PC-3 (cell line): Measurements from ENCODE around the gene SULF2. TPM values are rescaled to one million over a fixed set of nuclear protein-coding genes. Genes with fewer than 3 reads are reported as not detected.

Source experiments
- ATAC-seq: fragments of 200-7000 bp; cut with Tn5 transposase; 2 replicates; pipeline ENCODE4 v1.9.1; 2020; ENCODE audit warnings: mild to moderate bottlenecking, moderate library complexity
- BruUV-seq: library from RNA; stranded (reverse); fragments of 400-500 nt; replicated peaks from 2 replicates; lab custom pipeline; 2021; lab: Mats Ljungman, UMichigan
- CTCF ChIA-PET: fragments of 300-600 bp; sonication (Branson Sonifier 250); formaldehyde crosslinking; loops from one replicate; lab custom pipeline; 2022; ENCODE audit warnings: antibody characterized with exemption; lab: Charles Lee
- POLR2A ChIA-PET: fragments of 300-600 bp; sonication (Branson Sonifier 250); formaldehyde crosslinking; loops from one replicate; lab custom pipeline; 2022; ENCODE audit warnings: antibody characterized with exemption; ENCODE audit not compliant: unreplicated experiment; lab: Charles Lee
- DNase-seq: peaks from one replicate; pipeline ENCODE4 v3.0.0-alpha.2; 2015
- H2AFZ ChIP-seq: fragments of 300-600 bp; sonication (generic); 2 replicates; pipeline ENCODE4 v1.6.0; 2016; ENCODE audit warnings: antibody characterized with exemption, low read length
- H3F3A ChIP-seq: fragments of 300-600 bp; sonication (generic); one replicate; pipeline ENCODE4 v1.6.0; 2017; ENCODE audit warnings: antibody characterized with exemption, low read length, control low read depth, mild to moderate bottlenecking; ENCODE audit not compliant: unreplicated experiment
- H3K27ac ChIP-seq: fragments of 300-600 bp; sonication (generic); 2 replicates; pipeline ENCODE4 v1.5.1; 2016; ENCODE audit warnings: mild to moderate bottlenecking, low read length
- H3K27me3 ChIP-seq: fragments of 300-600 bp; sonication (generic); 2 replicates; pipeline ENCODE4 v1.6.1; 2016; ENCODE audit warnings: low read length, mixed read lengths
- H3K36me3 ChIP-seq: fragments of 300-600 bp; sonication (generic); 2 replicates; pipeline ENCODE4 v1.6.1; 2016; ENCODE audit warnings: low read depth, mixed run types, low read length, mixed read lengths
- H3K4me1 ChIP-seq: fragments of 300-600 bp; sonication (generic); 2 replicates; pipeline ENCODE4 v1.5.1; 2016; ENCODE audit warnings: low read length; ENCODE audit not compliant: insufficient read depth
- H3K4me2 ChIP-seq: fragments of 300-600 bp; sonication (generic); 2 replicates; pipeline ENCODE4 v1.6.0; 2016; ENCODE audit warnings: low read length
- H3K4me3 ChIP-seq: fragments of 300-600 bp; sonication (generic); 2 replicates; pipeline ENCODE4 v1.5.1; 2016; ENCODE audit warnings: mild to moderate bottlenecking, low read length, mixed read lengths
- H3K79me2 ChIP-seq: fragments of 300-600 bp; sonication (generic); 2 replicates; pipeline ENCODE4 v1.6.1; 2017; ENCODE audit warnings: low read length, mixed read lengths
- H3K9ac ChIP-seq: fragments of 300-600 bp; sonication (generic); 2 replicates; pipeline ENCODE4 v1.6.0; 2016; ENCODE audit warnings: mild to moderate bottlenecking, low read length
- H3K9me2 ChIP-seq: fragments of 300-600 bp; sonication (generic); replicated peaks from 2 replicates; pipeline ENCODE4 v1.6.1; 2016; ENCODE audit warnings: mixed run types, low read length, mixed read lengths
- H3K9me3 ChIP-seq: fragments of 300-600 bp; sonication (generic); 2 replicates; pipeline ENCODE4 v1.6.1; 2016; ENCODE audit warnings: low read length, mixed read lengths
- H4K20me1 ChIP-seq: fragments of 300-600 bp; sonication (generic); 2 replicates; pipeline ENCODE4 v1.6.1; 2016; ENCODE audit warnings: low read length, mixed read lengths
- EZH2 ChIP-seq: fragments of 300-600 bp; sonication (generic); IDR thresholded peaks from one replicate; pipeline ENCODE4 v1.6.1; 2017; ENCODE audit warnings: antibody characterized with exemption, mild to moderate bottlenecking, low read length; ENCODE audit not compliant: unreplicated experiment
- EZH2phosphoT487 ChIP-seq: fragments of 300-600 bp; sonication (generic); IDR thresholded peaks from 2 replicates; pipeline ENCODE4 v1.6.1; 2018; ENCODE audit warnings: mild to moderate bottlenecking, antibody characterized with exemption, low read length, borderline replicate concordance
- intact Hi-C: fragments of 100-400 bp; cut with micrococcal nuclease; formaldehyde crosslinking; loops from 2 replicates; pipeline ENCODE4 v1.9.0; 2023
- total RNA-seq: library from RNA; depleted of rRNA; stranded (reverse); fragments of >200 nt; gene quantifications from 2 replicates; pipeline ENCODE4 v1.2.3, GENCODE V29; 2014
- TF ChIP-seq, protein P1 (sequence below): fragments of 300-600 bp; sonication (generic); conservative IDR thresholded peaks from 2 replicates; pipeline ENCODE4 v1.5.1; 2017; ENCODE audit warnings: antibody characterized with exemption, low read depth, mild to moderate bottlenecking, low read length

SULF2 gene
- total RNA-seq, 1 experiment from 2014 or later: 340 TPM

DNA sequence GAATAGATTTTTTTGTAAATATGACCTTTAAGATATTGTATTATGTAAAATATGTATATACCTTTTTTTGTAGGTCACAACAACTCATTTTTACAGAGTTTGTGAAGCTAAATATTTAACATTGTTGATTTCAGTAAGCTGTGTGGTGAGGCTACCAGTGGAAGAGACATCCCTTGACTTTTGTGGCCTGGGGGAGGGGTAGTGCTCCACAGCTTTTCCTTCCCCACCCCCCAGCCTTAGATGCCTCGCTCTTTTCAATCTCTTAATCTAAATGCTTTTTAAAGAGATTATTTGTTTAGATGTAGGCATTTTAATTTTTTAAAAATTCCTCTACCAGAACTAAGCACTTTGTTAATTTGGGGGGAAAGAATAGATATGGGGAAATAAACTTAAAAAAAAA lies 130.9 kb downstream of the SULF2 start:
- H3K4me1 ChIP-seq: no peaks in the 10 kb centered on the region
- no peak overlapping the region for H2AFZ ChIP-seq
- CTCF ChIA-PET: no interaction called here
- ATAC-seq (no peak), DNase-seq (no peak)
- no peak overlapping the region for H3K4me3 ChIP-seq
- intact Hi-C loops: no loop called here
- H3K9ac ChIP-seq: no peak overlapping the region
- BruUV-seq: TSS peak; percentile 13
- TF ChIP-seq EZH2phosphoT487 (no peak), EZH2 (no peak)
- TF ChIP-seq, protein P1, sequence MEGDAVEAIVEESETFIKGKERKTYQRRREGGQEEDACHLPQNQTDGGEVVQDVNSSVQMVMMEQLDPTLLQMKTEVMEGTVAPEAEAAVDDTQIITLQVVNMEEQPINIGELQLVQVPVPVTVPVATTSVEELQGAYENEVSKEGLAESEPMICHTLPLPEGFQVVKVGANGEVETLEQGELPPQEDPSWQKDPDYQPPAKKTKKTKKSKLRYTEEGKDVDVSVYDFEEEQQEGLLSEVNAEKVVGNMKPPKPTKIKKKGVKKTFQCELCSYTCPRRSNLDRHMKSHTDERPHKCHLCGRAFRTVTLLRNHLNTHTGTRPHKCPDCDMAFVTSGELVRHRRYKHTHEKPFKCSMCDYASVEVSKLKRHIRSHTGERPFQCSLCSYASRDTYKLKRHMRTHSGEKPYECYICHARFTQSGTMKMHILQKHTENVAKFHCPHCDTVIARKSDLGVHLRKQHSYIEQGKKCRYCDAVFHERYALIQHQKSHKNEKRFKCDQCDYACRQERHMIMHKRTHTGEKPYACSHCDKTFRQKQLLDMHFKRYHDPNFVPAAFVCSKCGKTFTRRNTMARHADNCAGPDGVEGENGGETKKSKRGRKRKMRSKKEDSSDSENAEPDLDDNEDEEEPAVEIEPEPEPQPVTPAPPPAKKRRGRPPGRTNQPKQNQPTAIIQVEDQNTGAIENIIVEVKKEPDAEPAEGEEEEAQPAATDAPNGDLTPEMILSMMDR: no peak
- H3K36me3 ChIP-seq: peaks cover 76% of the 10 kb centered on the region
- no peaks in the 10 kb centered on the region for H3K27me3 ChIP-seq
- H3K27ac ChIP-seq: no peak overlapping the region
- no peaks in the 10 kb centered on the region for H3K9me2 ChIP-seq
- H3F3A ChIP-seq: no peaks in the 10 kb centered on the region
- no peak overlapping the region for H3K4me2 ChIP-seq
- no peaks in the 10 kb centered on the region for H3K79me2 ChIP-seq
- no peaks in the 10 kb centered on the region for H4K20me1 ChIP-seq
- H3K9me3 ChIP-seq: no peaks in the 10 kb centered on the region
- POLR2A ChIA-PET: interaction anchor here (0.7 kb wide), 1 partner anchor 224 kb away, joined by 3 read pairs; no protein-coding TSS in a partner anchor

DNA sequence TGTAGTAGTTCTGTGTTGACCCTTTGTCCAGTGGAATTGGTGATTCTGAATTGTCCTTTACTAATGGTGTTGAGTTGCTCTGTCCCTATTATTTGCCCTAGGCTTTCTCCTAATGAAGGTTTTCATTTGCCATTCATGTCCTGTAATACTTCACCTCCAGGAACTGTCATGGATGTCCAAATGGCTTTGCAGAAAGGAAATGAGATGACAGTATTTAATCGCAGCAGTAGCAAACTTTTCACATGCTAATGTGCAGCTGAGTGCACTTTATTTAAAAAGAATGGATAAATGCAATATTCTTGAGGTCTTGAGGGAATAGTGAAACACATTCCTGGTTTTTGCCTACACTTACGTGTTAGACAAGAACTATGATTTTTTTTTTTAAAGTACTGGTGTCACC lies 131.4 kb downstream of the SULF2 start:
- peaks cover 76% of the 10 kb centered on the region for H3K36me3 ChIP-seq
- CTCF ChIA-PET: no interaction called here
- no peak for ATAC-seq

DNA sequence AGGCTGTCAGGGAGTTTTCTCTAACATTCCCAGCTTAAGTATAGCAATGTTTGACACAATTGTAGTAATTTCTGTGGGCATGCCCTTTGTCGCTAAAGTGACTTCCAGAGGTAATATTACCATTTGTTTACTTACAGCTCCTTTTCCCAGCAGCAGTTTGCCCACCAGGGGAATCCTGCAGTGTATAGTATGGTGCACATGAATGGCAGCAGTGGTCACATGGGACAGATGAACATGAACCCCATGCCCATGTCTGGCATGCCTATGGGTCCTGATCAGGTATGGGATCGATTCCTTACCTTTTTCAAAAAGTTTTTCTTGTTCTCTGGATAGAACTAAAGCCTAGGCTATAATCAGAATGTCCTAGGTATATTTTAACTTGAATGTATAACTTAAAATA lies 132.5 kb downstream of the SULF2 start:
- Histone ChIP-seq H3K4me1 (no peaks in the 10 kb centered on the region), H3K9ac (no peak overlapping the region), H3K4me2 (no peak overlapping the region), H3K36me3 (peaks cover 69% of the 10 kb centered on the region), H3K27me3 (no peaks in the 10 kb centered on the region), H3K27ac (no peak overlapping the region), H3F3A (no peaks in the 10 kb centered on the region), H2AFZ (no peak overlapping the region), H3K9me3 (no peaks in the 10 kb centered on the region), H4K20me1 (no peaks in the 10 kb centered on the region), H3K9me2 (no peaks in the 10 kb centered on the region), H3K4me3 (no peak overlapping the region), H3K79me2 (no peaks in the 10 kb centered on the region)
- DNase-seq (no peak), ATAC-seq (peak; percentile 12; the same call in 1 of the 2 replicates)
- CTCF ChIA-PET: no interaction called here
- TF ChIP-seq EZH2 (no peak), EZH2phosphoT487 (no peak)
- TF ChIP-seq, protein P1: no peak
- POLR2A ChIA-PET: no interaction called here
- intact Hi-C loops: no loop called here
- BruUV-seq: no TSS peak

More for the DNA sequence above, 131.4 kb downstream of the SULF2 start:
- no peaks in the 10 kb centered on the region for H3K9me2 ChIP-seq
- no peaks in the 10 kb centered on the region for H4K20me1 ChIP-seq
- no peaks in the 10 kb centered on the region for H3K79me2 ChIP-seq
- no peaks in the 10 kb centered on the region for H3K27me3 ChIP-seq
- intact Hi-C loops: no loop called here
- no peaks in the 10 kb centered on the region for H3K4me1 ChIP-seq
- H3K4me3 ChIP-seq: no peak overlapping the region
- POLR2A ChIA-PET: interaction anchor here (0.7 kb wide), 1 partner anchor 17 kb away, joined by 26 read pairs; no protein-coding TSS in a partner anchor
- no TSS peak for BruUV-seq
- no peaks in the 10 kb centered on the region for H3F3A ChIP-seq
- no peak for DNase-seq
- H3K27ac ChIP-seq: no peak overlapping the region
- H2AFZ ChIP-seq: no peak overlapping the region
- H3K9ac ChIP-seq: no peak overlapping the region
- no peak overlapping the region for H3K4me2 ChIP-seq
- TF ChIP-seq EZH2 (no peak), EZH2phosphoT487 (no peak)
- TF ChIP-seq, protein P1: no peak
- no peaks in the 10 kb centered on the region for H3K9me3 ChIP-seq
